GM12864 (cell line): ENCODE measurements around the gene ZCCHC2.

ENCODE experiments used
- DNase-seq: peaks from one replicate; pipeline ENCODE4 v3.0.0-alpha.2; 2011; ENCODE audit warnings: low read depth
- H3K4me3 ChIP-seq: 2 replicates; pipeline ENCODE4 v1.5.1; 2011; ENCODE audit warnings: mild to moderate bottlenecking, low read depth, low read length, control low read depth
- CTCF ChIP-seq: IDR thresholded peaks from 2 replicates; pipeline ENCODE4 v1.5.1; 2011; ENCODE audit warnings: low read depth, mild to moderate bottlenecking, moderate library complexity, low read length, control low read depth, inconsistent platforms; ENCODE audit errors: missing control alignments

Gene ZCCHC2

DNA sequence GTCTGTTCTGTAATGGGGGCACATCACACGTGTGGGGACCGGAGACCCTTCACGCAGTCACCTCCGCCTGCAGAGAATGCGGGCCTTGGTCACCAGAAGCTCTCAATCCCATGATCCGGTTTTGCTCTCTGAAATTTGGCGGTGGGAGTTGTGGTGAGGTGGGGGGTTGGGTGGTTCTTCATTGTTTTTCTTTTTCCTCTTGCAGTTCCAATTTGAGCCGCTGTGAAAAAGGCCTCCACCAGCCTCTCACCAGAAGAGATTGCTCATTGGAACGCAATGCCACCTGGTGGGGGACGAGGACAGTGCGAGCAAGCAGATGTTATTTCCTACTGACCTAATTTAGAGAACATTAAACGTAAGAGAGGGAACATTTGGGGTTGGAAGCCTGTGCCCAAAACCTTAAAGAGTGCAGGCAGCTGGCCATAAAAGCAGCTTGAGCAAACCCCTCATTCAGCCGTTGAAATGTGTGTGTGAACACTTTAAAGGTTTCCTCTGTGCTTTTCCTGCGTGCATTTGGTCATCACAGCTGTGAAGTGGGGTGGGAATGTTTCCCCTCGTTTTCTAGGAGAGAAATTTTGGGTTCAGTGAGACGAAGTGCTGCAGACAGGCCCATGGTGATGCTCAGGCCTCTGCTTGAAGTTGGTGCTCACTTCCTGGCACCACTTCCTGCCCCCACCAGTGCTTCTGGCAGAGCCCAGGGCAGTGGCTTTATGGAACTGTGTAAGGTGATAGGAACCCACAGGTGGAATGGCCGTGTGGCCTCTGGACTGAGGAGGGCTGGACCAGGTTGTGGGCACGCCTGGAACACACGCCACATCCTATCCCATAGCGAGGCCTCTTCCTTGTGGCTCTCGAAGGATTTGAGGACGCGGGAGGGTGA is 61.7 kb downstream of the ZCCHC2 start:
- H3K4me3 ChIP-seq = no peak overlapping the region
- TF ChIP-seq CTCF = peak; percentile 93
- DNase-seq = peak; percentile 73

DNA sequence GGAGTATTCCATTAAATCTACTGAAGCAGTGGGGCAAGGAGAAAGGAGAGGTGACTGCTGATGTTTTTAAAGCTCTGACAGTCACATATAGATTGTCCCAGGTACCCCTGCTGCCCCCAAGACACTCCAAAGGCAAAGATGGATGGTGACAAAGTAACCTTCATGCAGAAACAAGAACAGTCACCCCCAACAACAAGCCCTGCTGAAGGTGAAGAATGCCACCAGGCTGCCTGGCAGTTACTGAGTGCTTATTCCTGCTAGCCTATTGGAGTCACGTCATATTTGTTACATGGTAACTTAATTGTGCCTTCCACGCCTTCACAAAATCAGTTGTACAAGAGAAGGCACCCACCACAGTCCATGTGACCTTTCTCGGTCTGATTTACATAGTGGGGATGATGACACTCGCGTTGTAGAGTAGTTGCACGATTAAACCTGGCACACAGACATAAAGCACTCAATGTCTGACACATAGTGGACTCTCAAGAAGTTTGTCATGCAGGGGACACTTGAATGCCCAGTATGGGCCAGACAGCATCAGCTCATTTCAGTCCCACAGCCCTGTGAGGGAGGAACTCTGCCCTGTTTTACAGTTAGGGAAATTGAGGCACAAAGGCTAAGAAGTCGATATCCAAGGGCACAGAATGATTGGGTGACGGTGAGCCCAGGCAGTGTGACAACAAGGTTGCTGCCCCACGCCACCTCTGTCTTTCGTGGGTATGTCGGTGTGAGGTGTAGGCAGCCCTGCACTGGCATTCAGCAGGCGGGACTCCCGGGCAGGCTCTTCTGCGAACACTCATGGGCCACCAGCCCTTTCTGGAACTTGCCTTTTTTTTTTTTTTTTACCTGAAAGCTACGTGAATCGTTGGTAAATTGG is 62.7 kb downstream of the ZCCHC2 start:
- TF ChIP-seq CTCF = no peak
- DNase-seq = no peak
- no peak overlapping the region; the same call in none of the 2 replicates for H3K4me3 ChIP-seq

- DNase-seq = peak; percentile 36
- TF ChIP-seq CTCF = peak; percentile 88
- H3K4me3 ChIP-seq = no peak overlapping the region; the same call in 1 of the 2 replicates
Measured at GRCh38 chr18:62586151-62586774, 63.4 kb downstream of the ZCCHC2 start.

DNA sequence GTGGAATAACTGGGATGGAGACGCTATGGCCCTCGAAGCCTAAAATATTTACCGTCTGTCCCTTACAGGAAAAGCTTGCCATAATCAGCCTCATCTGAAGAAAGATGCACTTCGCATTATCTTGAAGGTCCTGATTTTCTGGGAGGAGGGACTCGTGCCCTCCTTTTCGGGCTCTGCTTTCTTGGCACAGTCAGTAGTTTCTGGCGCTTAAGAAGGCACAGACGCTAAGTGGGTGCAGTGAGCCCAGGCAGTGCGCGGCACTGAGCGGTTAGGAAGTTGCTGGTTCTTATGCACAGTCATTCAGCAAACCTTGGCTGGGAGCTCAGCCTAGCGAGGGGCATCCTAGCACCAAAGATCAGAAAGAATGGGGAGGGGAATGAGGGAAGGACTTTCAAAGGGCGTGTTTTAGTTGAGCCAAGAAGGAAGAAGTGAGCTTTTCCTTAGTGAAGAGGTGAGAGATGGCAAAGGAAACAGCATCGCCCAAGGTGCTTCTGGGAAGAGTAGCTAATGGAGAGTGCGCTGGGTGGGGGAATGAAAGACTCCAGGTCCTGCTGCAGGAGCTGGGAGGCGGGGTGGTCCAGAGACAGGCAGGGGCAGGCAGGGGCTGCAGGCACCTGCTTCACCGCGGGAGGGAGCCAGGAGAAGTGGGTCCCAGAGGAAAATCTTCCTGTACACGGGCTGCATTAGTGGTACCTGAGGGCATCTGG is 64.1 kb downstream of the ZCCHC2 start:
- TF ChIP-seq CTCF = no peak
- DNase-seq = no peak
- no peak overlapping the region for H3K4me3 ChIP-seq

DNA sequence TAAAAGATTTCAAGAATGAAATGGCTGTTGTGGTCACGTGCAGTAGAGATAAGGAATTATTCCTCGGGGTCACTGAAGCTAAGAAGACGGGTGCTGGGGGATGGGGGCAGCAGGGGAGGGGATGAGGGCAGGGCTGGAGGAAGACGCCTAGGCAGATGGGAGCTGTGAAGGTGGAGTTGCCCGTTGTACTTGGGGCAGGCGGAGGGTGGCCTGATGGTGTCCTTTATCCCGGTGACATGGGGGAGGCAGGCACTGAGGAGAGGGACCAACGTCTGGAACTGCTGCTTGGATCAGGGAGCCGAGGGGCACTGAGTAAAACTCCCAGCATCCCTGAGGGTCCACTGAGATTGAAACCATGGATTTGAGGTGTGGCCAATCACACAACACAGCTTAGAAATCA is 64.9 kb downstream of the ZCCHC2 start:
- TF ChIP-seq CTCF = no peak
- DNase-seq = no peak
- H3K4me3 ChIP-seq = no peak overlapping the region

GRCh38 chr18:62588217-62588616 is 65.4 kb downstream of the ZCCHC2 start:
- no peak for TF ChIP-seq CTCF
- H3K4me3 ChIP-seq = no peak overlapping the region
- no peak for DNase-seq
